Kidney (tissue), 14 donors: Measurements from ENCODE around the gene COMMD6. TPM values are rescaled to one million over a fixed set of nuclear protein-coding genes. Genes with fewer than 3 reads are reported as not detected.

Experiments used
- DNase-seq, 5 donors: peaks; one replicate each; pipeline ENCODE4 v3.0.0-alpha.2; 2013 to 2020
- FAIRE-seq: peaks from 2 replicates; lab custom pipeline; 2012; peaks lifted over from hg19 to GRCh38; lab: Jason Lieb, UNC
- H3K27ac ChIP-seq, 2 donors: one replicate each; pipeline ENCODE4 v1.7.0; 2013; ENCODE audit warnings: low read depth in 2 of 2, low read length in 2 of 2, inconsistent platforms in 1 of 2
- H3K27me3 ChIP-seq: one replicate; pipeline ENCODE4 v1.7.1; 2013; ENCODE audit warnings: low read length, inconsistent platforms; ENCODE audit not compliant: control insufficient read depth, insufficient read depth
- H3K36me3 ChIP-seq, 3 donors: one replicate each; pipeline versions ENCODE4 v1.7.0 to v1.7.1; 2013; ENCODE audit warnings: low read length in 3 of 3, control low read depth in 1 of 3, inconsistent platforms in 1 of 3; ENCODE audit not compliant: insufficient read depth in 3 of 3, control insufficient read depth in 2 of 3
- H3K4me1 ChIP-seq, 3 donors: one replicate each; pipeline versions ENCODE4 v1.7.0 to v1.7.1; 2013; ENCODE audit warnings: low read length in 3 of 3, inconsistent platforms in 1 of 3, low read depth in 1 of 3; ENCODE audit not compliant: control insufficient read depth in 2 of 3, insufficient read depth in 2 of 3
- H3K4me3 ChIP-seq, 3 donors: one replicate each; pipeline versions ENCODE4 v1.7.0 to v1.8.1; 2013; ENCODE audit warnings: low read length in 3 of 3, control low read depth in 1 of 3, inconsistent platforms in 1 of 3
- H3K9ac ChIP-seq, 3 donors: one replicate each; pipeline versions ENCODE4 v1.7.0 to v1.7.1; 2013; ENCODE audit warnings: low read length in 3 of 3, control low read depth in 1 of 3, inconsistent platforms in 1 of 3
- H3K9me3 ChIP-seq, 3 donors: one replicate each; pipeline versions ENCODE4 v1.7.0 to v1.7.1; 2013; ENCODE audit warnings: low read length in 3 of 3, control low read depth in 1 of 3, inconsistent platforms in 1 of 3; ENCODE audit not compliant: control insufficient read depth in 2 of 3, insufficient read depth in 1 of 3
- intact Hi-C: fragments of 100-400 bp; cut with DNase I; formaldehyde crosslinking; loops from one replicate; pipeline ENCODE4 v1.11.1; 2022
- polyA plus RNA-seq: library from polyadenylated mRNA; stranded (reverse); fragments of 350-450 nt; fragmentation: Illumina TruSeq; extraction: RNeasy Lipid Tissue Mini Kit (QIAGEN cat#74804); gene quantifications from one replicate; pipeline ENCODE4 v1.2.3, GENCODE V29; 2014; ENCODE audit warnings: low read depth, low replicate concordance; ENCODE audit not compliant: insufficient read depth
- total RNA-seq: library from RNA; stranded (reverse); fragmentation: NEBNext Ultra II Directional; extraction: Animal tissue kit (Norgen Biotek cat#: 25700); gene quantifications from one replicate; pipeline ENCODE4 v1.2.1, GENCODE V29; 2021
- TF ChIP-seq, protein P1 (sequence below): IDR thresholded peaks from 3 replicates; pipeline ENCODE4 v1.5.1; 2012; ENCODE audit warnings: mild to moderate bottlenecking, moderate library complexity, borderline replicate concordance; ENCODE audit not compliant: insufficient read depth; ENCODE audit errors: extremely low read depth
- donor health status: control.
- donor health status: control.
- donor health status: control.
- donor health status: control.
- donor health status: control.
- donor health status: DM: yes; HTN: yes; CAD: no.
- donor health status: Normal renal cell carcinoma (clear cell type).

COMMD6 gene
- total and polyA plus RNA-seq, 2 donors from 2014 or later, result 148 to 438 TPM

DNA sequence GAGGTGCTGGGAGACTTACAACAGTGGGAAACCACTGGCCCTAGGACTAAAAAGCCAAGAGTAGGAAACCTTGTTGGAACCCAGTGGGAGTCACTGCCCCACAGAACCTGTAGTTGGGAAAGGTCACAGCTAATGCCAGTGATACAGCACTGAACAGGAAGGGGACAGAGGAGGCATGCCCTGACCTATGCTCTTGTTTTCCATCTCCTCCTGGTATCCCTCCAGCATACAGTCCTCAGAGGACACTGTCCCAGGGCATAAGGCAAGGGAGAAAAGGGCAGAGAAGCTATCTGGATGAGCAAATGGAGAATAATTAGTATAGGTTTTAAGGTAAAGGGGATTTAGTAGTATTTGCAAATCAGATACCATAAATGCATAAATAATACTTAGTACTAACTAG is 44.5 kb downstream of the COMMD6 start:
- Histone ChIP-seq H3K27me3 (no peaks in the 10 kb centered on the region), H3K27ac (no peak overlapping the region), H3K4me1 (peaks cover 0 to 3% (median 0%) of the 10 kb centered on the region in 3 donors), H3K36me3 (no peaks in the 10 kb centered on the region), H3K9ac (no peak overlapping the region), H3K9me3 (no peaks in the 10 kb centered on the region), H3K4me3 (no peak overlapping the region)
- no peak for DNase-seq
- TF ChIP-seq, protein P1, sequence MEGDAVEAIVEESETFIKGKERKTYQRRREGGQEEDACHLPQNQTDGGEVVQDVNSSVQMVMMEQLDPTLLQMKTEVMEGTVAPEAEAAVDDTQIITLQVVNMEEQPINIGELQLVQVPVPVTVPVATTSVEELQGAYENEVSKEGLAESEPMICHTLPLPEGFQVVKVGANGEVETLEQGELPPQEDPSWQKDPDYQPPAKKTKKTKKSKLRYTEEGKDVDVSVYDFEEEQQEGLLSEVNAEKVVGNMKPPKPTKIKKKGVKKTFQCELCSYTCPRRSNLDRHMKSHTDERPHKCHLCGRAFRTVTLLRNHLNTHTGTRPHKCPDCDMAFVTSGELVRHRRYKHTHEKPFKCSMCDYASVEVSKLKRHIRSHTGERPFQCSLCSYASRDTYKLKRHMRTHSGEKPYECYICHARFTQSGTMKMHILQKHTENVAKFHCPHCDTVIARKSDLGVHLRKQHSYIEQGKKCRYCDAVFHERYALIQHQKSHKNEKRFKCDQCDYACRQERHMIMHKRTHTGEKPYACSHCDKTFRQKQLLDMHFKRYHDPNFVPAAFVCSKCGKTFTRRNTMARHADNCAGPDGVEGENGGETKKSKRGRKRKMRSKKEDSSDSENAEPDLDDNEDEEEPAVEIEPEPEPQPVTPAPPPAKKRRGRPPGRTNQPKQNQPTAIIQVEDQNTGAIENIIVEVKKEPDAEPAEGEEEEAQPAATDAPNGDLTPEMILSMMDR, result no peak
- no peak for FAIRE-seq
- intact Hi-C loops, result no loop called here

DNA sequence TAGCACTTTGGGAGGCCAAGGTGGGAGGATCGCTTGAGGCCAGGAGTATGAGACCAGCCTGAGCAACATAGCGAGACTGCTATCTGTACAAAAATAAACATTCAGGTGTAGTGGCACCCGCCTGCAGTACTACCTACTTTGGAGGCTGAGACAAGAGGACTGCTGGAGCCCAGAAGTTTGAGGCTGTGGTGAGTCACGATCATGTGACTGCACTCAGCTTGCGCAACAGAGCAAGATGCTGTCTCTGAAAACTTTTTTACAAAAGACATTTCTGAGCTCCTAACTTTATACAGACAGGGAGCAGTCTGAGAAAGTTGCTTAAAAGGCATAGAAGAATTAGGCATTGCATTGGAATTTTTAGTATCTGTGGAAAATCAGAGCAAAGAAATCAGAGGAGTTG is 45.3 kb downstream of the COMMD6 start:
- Histone ChIP-seq H3K9ac (no peak overlapping the region), H3K27me3 (no peaks in the 10 kb centered on the region), H3K36me3 (no peaks in the 10 kb centered on the region), H3K4me3 (no peak overlapping the region), H3K4me1 (peaks cover 0 to 3% (median 0%) of the 10 kb centered on the region in 3 donors), H3K9me3 (no peaks in the 10 kb centered on the region), H3K27ac (no peak overlapping the region)
- no peak for DNase-seq
- FAIRE-seq, result no peak
- TF ChIP-seq, protein P1, result no peak
- intact Hi-C loops, result no loop called here

DNA sequence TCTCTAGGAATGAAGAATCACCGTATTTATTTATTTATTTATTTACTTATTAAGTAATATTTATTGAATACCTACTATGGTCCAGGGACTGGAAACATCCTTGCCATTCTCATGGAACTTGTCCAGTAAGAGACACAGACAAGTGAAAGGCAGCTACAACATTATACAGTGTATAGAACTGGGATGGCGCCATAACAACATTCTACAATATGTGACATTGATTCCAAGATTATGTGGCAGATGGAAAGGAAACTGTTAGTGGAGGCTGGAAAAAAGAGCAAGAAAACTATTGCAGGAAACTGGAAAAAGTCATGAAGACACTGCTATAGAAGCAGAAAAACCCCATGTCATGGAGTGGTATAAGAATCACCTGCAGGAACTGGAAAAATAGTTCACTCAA is 46.3 kb downstream of the COMMD6 start:
- no peak for FAIRE-seq
- DNase-seq, result no peak
- intact Hi-C loops, result no loop called here

More for the DNA sequence above, 46.3 kb downstream of the COMMD6 start:
- no peak overlapping the region for H3K27ac ChIP-seq
- H3K36me3 ChIP-seq, result no peaks in the 10 kb centered on the region
- H3K9me3 ChIP-seq, result no peaks in the 10 kb centered on the region
- TF ChIP-seq, protein P1, result no peak
- no peak overlapping the region for H3K4me3 ChIP-seq
- H3K9ac ChIP-seq, result no peak overlapping the region
- H3K4me1 ChIP-seq, result peaks cover 0 to 3% (median 0%) of the 10 kb centered on the region in 3 donors
- no peaks in the 10 kb centered on the region for H3K27me3 ChIP-seq
